HEK293 (cell line): ENCODE results near the gene OGFOD3.

Experiments
- CTCF ChIA-PET: fragments of 350-600 bp; formaldehyde crosslinking; extraction: SDS; loops from one replicate; lab custom pipeline; 2021; ENCODE audit warnings: antibody characterized with exemption; lab: Yijun Ruan, JAX
- POLR2A ChIA-PET: fragments of 300-600 bp; formaldehyde crosslinking; extraction: SDS; loops from one replicate; lab custom pipeline; 2020; ENCODE audit warnings: antibody characterized with exemption, inconsistent platforms; lab: Yijun Ruan, JAX
- H3K27ac ChIP-seq: fragments of 200-500 bp; sonication (Bioruptor generic); 2 replicates; pipeline ENCODE4 v1.5.1; 2014; ENCODE audit warnings: low read depth, low read length, control low read depth, inconsistent platforms; ENCODE audit errors: extremely low read depth
- H3K36me3 ChIP-seq, 2 experiments: fragments of 200-500 bp in 1 of 2; sonication (Bioruptor generic) in 1 of 2; 1 replicate in 1 of 2; 2 replicates in 1 of 2; pipeline ENCODE4 v1.5.1; 2014 to 2017; ENCODE audit warnings: inconsistent platforms in 2 of 2, low read length in 2 of 2; ENCODE audit not compliant: control insufficient read depth in 2 of 2, insufficient read depth in 1 of 2
- H3K4me1 ChIP-seq: fragments of 200-500 bp; sonication (Bioruptor generic); 2 replicates; pipeline ENCODE4 v1.5.1; 2014; ENCODE audit warnings: mild to moderate bottlenecking, low read length, inconsistent platforms; ENCODE audit not compliant: control insufficient read depth, insufficient read depth
- H3K4me3 ChIP-seq: 2 replicates; pipeline ENCODE4 v1.5.1; 2011; ENCODE audit warnings: low read depth, mild to moderate bottlenecking, control low read depth, low read length, moderate library complexity
- H3K9me3 ChIP-seq: fragments of 200-500 bp; sonication (Bioruptor generic); 2 replicates; pipeline ENCODE4 v1.5.1; 2014; ENCODE audit warnings: low read depth, low read length, inconsistent platforms; ENCODE audit not compliant: control insufficient read depth, insufficient read depth
- BCL6B ChIP-seq: fragments of 450-650 bp; formaldehyde crosslinking; IDR thresholded peaks from 2 replicates; pipeline ENCODE4 v1.5.1; 2017; ENCODE audit warnings: missing biosample characterization, missing genetic modification characterization
- HOXD13 ChIP-seq: sonication (generic); formaldehyde crosslinking; IDR thresholded peaks from 2 replicates; pipeline ENCODE4 v1.8.0; 2022; ENCODE audit warnings: missing genetic modification reagents, borderline replicate concordance
- KLF1 ChIP-seq: fragments of 450-650 bp; formaldehyde crosslinking; IDR thresholded peaks from 2 replicates; pipeline ENCODE4 v1.5.1; 2016; ENCODE audit warnings: missing biosample characterization, missing genetic modification characterization
- KLF10 ChIP-seq: fragments of 450-650 bp; IDR thresholded peaks from 2 replicates; pipeline ENCODE4 v1.5.1; 2018; ENCODE audit warnings: missing biosample characterization, mild to moderate bottlenecking, missing genetic modification characterization
- MZF1 ChIP-seq: fragments of 450-650 bp; formaldehyde crosslinking; IDR thresholded peaks from 2 replicates; pipeline ENCODE4 v1.5.1; 2017; ENCODE audit warnings: missing biosample characterization, missing genetic modification characterization, borderline replicate concordance
- OSR2 ChIP-seq: fragments of 450-650 bp; formaldehyde crosslinking; IDR thresholded peaks from 2 replicates; pipeline ENCODE4 v1.5.1; 2016; ENCODE audit warnings: missing biosample characterization, missing genetic modification characterization
- WT1 ChIP-seq: fragments of 450-650 bp; formaldehyde crosslinking; IDR thresholded peaks from 2 replicates; pipeline ENCODE4 v1.5.1; 2016; ENCODE audit warnings: missing biosample characterization, missing genetic modification characterization
- ZNF146 ChIP-seq: fragments of 450-650 bp; formaldehyde crosslinking; IDR thresholded peaks from 2 replicates; pipeline ENCODE4 v1.5.1; 2016; ENCODE audit warnings: missing biosample characterization, missing genetic modification characterization
- ZNF211 ChIP-seq: fragments of 450-650 bp; formaldehyde crosslinking; IDR thresholded peaks from 2 replicates; pipeline ENCODE4 v1.5.1; 2016; ENCODE audit warnings: low read depth, missing biosample characterization, missing genetic modification characterization
- ZNF274 ChIP-seq, 2 experiments: fragments of 200-500 bp in 1 of 2; fragments of 450-650 bp in 1 of 2; sonication (Bioruptor generic) in 1 of 2; formaldehyde crosslinking in 1 of 2; IDR thresholded peaks; 2 replicates each; pipeline versions ENCODE4 v1.5.1 to v1.6.1; 2014 to 2016; ENCODE audit warnings: borderline replicate concordance in 1 of 2, inconsistent platforms in 1 of 2, low read length in 1 of 2, missing biosample characterization in 1 of 2, missing genetic modification characterization in 1 of 2
- ZNF280D ChIP-seq: fragments of 450-650 bp; formaldehyde crosslinking; IDR thresholded peaks from 2 replicates; pipeline ENCODE4 v1.5.1; 2016; ENCODE audit warnings: missing biosample characterization, missing genetic modification characterization
- ZNF324 ChIP-seq: fragments of 450-650 bp; formaldehyde crosslinking; IDR thresholded peaks from 2 replicates; pipeline ENCODE4 v1.5.1; 2016; ENCODE audit warnings: missing biosample characterization, missing genetic modification characterization
- ZNF416 ChIP-seq: fragments of 450-650 bp; formaldehyde crosslinking; IDR thresholded peaks from 2 replicates; pipeline ENCODE4 v1.5.1; 2016; ENCODE audit warnings: missing biosample characterization, missing genetic modification characterization
- ZNF560 ChIP-seq: fragments of 450-650 bp; formaldehyde crosslinking; IDR thresholded peaks from 2 replicates; pipeline ENCODE4 v1.5.1; 2017; ENCODE audit warnings: missing biosample characterization, missing genetic modification characterization, borderline replicate concordance
- ZNF610 ChIP-seq: fragments of 450-650 bp; formaldehyde crosslinking; IDR thresholded peaks from 2 replicates; pipeline ENCODE4 v1.5.1; 2016; ENCODE audit warnings: missing biosample characterization, missing genetic modification characterization, borderline replicate concordance
- ZNF747 ChIP-seq: fragments of 450-650 bp; formaldehyde crosslinking; IDR thresholded peaks from 2 replicates; pipeline ENCODE4 v1.5.1; 2016; ENCODE audit warnings: missing biosample characterization, missing genetic modification characterization
- ZNF792 ChIP-seq: fragments of 450-650 bp; formaldehyde crosslinking; IDR thresholded peaks from 2 replicates; pipeline ENCODE4 v1.5.1; 2016; ENCODE audit warnings: missing biosample characterization, missing genetic modification characterization
- ZXDB ChIP-seq: fragments of 450-650 bp; formaldehyde crosslinking; IDR thresholded peaks from 2 replicates; pipeline ENCODE4 v1.5.1; 2016; ENCODE audit warnings: missing biosample characterization, missing genetic modification characterization
- TF ChIP-seq, protein P1 (sequence below): fragments of 450-650 bp; IDR thresholded peaks from 2 replicates; pipeline ENCODE4 v1.5.1; 2018; ENCODE audit warnings: missing biosample characterization, missing genetic modification characterization
- TF ChIP-seq, protein P2 (sequence below): fragments of 450-650 bp; formaldehyde crosslinking; IDR thresholded peaks from 2 replicates; pipeline ENCODE4 v1.5.1; 2016; ENCODE audit warnings: missing biosample characterization, missing genetic modification characterization
- TF ChIP-seq, protein P3 (sequence below): fragments of 450-650 bp; formaldehyde crosslinking; IDR thresholded peaks from 2 replicates; pipeline ENCODE4 v1.5.1; 2016; ENCODE audit warnings: missing biosample characterization, missing genetic modification characterization, low read depth
- TF ChIP-seq, protein P4 (sequence below): fragments of 450-650 bp; formaldehyde crosslinking; IDR thresholded peaks from 2 replicates; pipeline ENCODE4 v1.5.1; 2016; ENCODE audit warnings: missing biosample characterization, missing genetic modification characterization

OGFOD3 gene

GRCh38 chr17:82419540-82419939, 1.2 kb upstream of the OGFOD3 start:
- POLR2A ChIA-PET, result no interaction called here
- TF ChIP-seq HOXD13 (no peak), ZNF274 (IDR thresholded peaks at IDR 0.05; ENCODE audit: low read length) (no peak), ZNF274 (tag by site-specific recombination; IDR thresholded peaks at IDR 0.05; ENCODE audit: borderline replicate concordance) (no peak), BCL6B (tag by site-specific recombination) (no peak), WT1 (tag by site-specific recombination) (no peak), ZNF324 (no peak), ZNF211 (tag by site-specific recombination) (no peak), ZNF610 (tag by site-specific recombination) (no peak), OSR2 (tag by site-specific recombination) (no peak)
- TF ChIP-seq, protein P1, sequence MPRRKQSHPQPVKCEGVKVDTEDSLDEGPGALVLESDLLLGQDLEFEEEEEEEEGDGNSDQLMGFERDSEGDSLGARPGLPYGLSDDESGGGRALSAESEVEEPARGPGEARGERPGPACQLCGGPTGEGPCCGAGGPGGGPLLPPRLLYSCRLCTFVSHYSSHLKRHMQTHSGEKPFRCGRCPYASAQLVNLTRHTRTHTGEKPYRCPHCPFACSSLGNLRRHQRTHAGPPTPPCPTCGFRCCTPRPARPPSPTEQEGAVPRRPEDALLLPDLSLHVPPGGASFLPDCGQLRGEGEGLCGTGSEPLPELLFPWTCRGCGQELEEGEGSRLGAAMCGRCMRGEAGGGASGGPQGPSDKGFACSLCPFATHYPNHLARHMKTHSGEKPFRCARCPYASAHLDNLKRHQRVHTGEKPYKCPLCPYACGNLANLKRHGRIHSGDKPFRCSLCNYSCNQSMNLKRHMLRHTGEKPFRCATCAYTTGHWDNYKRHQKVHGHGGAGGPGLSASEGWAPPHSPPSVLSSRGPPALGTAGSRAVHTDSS (tag by site-specific recombination), result no peak
- TF ChIP-seq, protein P2, sequence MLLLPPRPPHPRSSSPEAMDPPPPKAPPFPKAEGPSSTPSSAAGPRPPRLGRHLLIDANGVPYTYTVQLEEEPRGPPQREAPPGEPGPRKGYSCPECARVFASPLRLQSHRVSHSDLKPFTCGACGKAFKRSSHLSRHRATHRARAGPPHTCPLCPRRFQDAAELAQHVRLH (tag by site-specific recombination), result no peak
- Histone ChIP-seq H3K4me3 (no peak overlapping the region), H3K9me3 (no peaks in the 10 kb centered on the region), H3K4me1 (peaks cover 6% of the 10 kb centered on the region), H3K27ac (no peak overlapping the region), H3K36me3 (peaks cover 5 to 20% of the 10 kb centered on the region in 2 experiments)
- CTCF ChIA-PET, result interaction anchor here (0.6 to 0.9 kb wide), 2 partner anchors 55 to 135 kb away, joined by 3 to 4 read pairs; no protein-coding TSS in a partner anchor

DNA sequence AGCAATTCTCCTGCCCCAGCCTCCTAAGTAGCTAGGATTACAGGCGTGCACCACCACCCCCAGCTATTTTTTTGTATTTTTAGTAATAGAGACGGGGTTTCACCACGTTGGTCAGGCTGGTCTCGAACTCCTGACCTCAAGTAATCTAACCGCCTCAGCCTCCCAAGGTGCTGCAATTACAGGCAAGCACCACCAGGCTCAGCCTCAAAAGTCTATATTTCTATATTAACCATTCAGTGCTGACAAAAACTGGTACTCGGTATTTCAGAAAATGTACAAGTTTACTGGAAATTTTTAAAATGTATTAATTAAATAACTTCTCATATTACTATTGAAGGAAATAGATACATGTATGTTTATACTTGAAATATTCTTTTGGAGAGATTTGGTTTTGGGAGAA, 1.6 kb downstream of the OGFOD3 start:
- no peak overlapping the region for H3K4me3 ChIP-seq
- POLR2A ChIA-PET, result interaction anchor here (0.6 kb wide), 1 partner anchor 14 kb away, joined by 3 read pairs; no protein-coding TSS in a partner anchor
- TF ChIP-seq ZNF560 (tag by site-specific recombination) (no peak), ZNF747 (tag by site-specific recombination) (no peak), MZF1 (no peak), ZNF280D (tag by site-specific recombination) (no peak), KLF1 (no peak), ZXDB (tag by site-specific recombination) (no peak), KLF10 (tag by site-specific recombination) (no peak), ZNF792 (no peak), ZNF146 (tag by site-specific recombination) (no peak), ZNF416 (no peak)
- TF ChIP-seq, protein P3, sequence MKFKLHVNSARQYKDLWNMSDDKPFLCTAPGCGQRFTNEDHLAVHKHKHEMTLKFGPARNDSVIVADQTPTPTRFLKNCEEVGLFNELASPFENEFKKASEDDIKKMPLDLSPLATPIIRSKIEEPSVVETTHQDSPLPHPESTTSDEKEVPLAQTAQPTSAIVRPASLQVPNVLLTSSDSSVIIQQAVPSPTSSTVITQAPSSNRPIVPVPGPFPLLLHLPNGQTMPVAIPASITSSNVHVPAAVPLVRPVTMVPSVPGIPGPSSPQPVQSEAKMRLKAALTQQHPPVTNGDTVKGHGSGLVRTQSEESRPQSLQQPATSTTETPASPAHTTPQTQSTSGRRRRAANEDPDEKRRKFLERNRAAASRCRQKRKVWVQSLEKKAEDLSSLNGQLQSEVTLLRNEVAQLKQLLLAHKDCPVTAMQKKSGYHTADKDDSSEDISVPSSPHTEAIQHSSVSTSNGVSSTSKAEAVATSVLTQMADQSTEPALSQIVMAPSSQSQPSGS, result no peak
- TF ChIP-seq, protein P1 (tag by site-specific recombination), result no peak
- TF ChIP-seq, protein P4, sequence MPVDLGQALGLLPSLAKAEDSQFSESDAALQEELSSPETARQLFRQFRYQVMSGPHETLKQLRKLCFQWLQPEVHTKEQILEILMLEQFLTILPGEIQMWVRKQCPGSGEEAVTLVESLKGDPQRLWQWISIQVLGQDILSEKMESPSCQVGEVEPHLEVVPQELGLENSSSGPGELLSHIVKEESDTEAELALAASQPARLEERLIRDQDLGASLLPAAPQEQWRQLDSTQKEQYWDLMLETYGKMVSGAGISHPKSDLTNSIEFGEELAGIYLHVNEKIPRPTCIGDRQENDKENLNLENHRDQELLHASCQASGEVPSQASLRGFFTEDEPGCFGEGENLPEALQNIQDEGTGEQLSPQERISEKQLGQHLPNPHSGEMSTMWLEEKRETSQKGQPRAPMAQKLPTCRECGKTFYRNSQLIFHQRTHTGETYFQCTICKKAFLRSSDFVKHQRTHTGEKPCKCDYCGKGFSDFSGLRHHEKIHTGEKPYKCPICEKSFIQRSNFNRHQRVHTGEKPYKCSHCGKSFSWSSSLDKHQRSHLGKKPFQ (tag by site-specific recombination), result no peak
- TF ChIP-seq, all 188 proteins: peak for 0
- no peaks in the 10 kb centered on the region for H3K9me3 ChIP-seq
- H3K4me1 ChIP-seq, result peaks cover 12% of the 10 kb centered on the region
- CTCF ChIA-PET, result interaction anchor here (0.6 to 2.0 kb wide), 9 partner anchors 9 to 181 kb away, joined by 3 to 9 read pairs (median 3); no protein-coding TSS in a partner anchor
- no peak overlapping the region for H3K27ac ChIP-seq
- peaks cover 13 to 31% of the 10 kb centered on the region in 2 experiments for H3K36me3 ChIP-seq
